Heart left ventricle (tissue), 16 donors: ENCODE results near the gene CAPN9. TPM values are rescaled to one million over a fixed set of nuclear protein-coding genes. Genes with fewer than 3 reads are reported as not detected.

Source experiments
- ATAC-seq, 4 donors: fragments of 200-7000 bp; cut with Tn5 transposase; one replicate each; pipeline ENCODE4 v1.9.1; 2020 to 2022; ENCODE audit warnings: moderate library complexity in 4 of 4, mild to moderate bottlenecking in 3 of 4, moderate number of reproducible peaks in 1 of 4
- DNase-seq, 5 donors: peaks; one replicate each; pipeline ENCODE4 v3.0.0-alpha.2; 2020
- H3K27ac ChIP-seq, 12 donors: fragments of 200-600 bp; sonication (generic) in 4 of 12; one replicate each; pipeline versions ENCODE4 v1.5.0 to v1.8.0; 2016 to 2022; ENCODE audit warnings: mild to moderate bottlenecking in 2 of 12
- H3K27me3 ChIP-seq, 9 donors: fragments of 200-600 bp; sonication (generic) in 2 of 9; one replicate each; pipeline versions ENCODE4 v1.5.1 to v1.8.0; 2016 to 2022; ENCODE audit warnings: mild to moderate bottlenecking in 3 of 9
- H3K36me3 ChIP-seq, 9 donors: fragments of 200-600 bp; sonication (generic) in 2 of 9; one replicate each; pipeline versions ENCODE4 v1.5.0 to v1.8.0; 2018 to 2022; ENCODE audit warnings: mild to moderate bottlenecking in 2 of 9
- H3K4me1 ChIP-seq, 12 donors: fragments of 200-600 bp; sonication (generic) in 4 of 12; one replicate each; pipeline versions ENCODE4 v1.5.0 to v1.8.0; 2016 to 2022; ENCODE audit warnings: mild to moderate bottlenecking in 3 of 12
- H3K4me3 ChIP-seq, 12 donors: fragments of 200-600 bp; sonication (generic) in 4 of 12; one replicate each; pipeline versions ENCODE4 v1.5.0 to v1.8.0; 2017 to 2022; ENCODE audit warnings: mild to moderate bottlenecking in 9 of 12, moderate library complexity in 4 of 12
- H3K9me3 ChIP-seq, 12 donors: fragments of 200-600 bp; sonication (generic) in 4 of 12; one replicate each; pipeline versions ENCODE4 v1.5.0 to v1.8.0; 2016 to 2022; ENCODE audit warnings: mild to moderate bottlenecking in 1 of 12
- CTCF ChIP-seq, 12 donors: fragments of 200-600 bp; sonication (generic) in 4 of 12; IDR thresholded peaks; one replicate each; pipeline versions ENCODE4 v1.5.0 to v1.8.0; 2018 to 2022; ENCODE audit warnings: antibody characterized with exemption in 12 of 12, mild to moderate bottlenecking in 5 of 12
- POLR2A ChIP-seq, 2 donors: fragments of 450-650 bp; IDR thresholded peaks; one replicate each; pipeline ENCODE4 v1.6.1; 2017; ENCODE audit warnings: antibody characterized with exemption in 2 of 2, mild to moderate bottlenecking in 2 of 2, moderate library complexity in 2 of 2
- WGBS, 4 donors: extraction: QIAGEN DNeasy Blood & Tissue Kit in 2 of 4; methylation state at CpG; one replicate each; pipeline versions ENCODE4 v1.1.5 to v1.1.7; 2013 to 2018; 5-methylcytosine and 5-hydroxymethylcytosine counted together
- intact Hi-C, 10 donors: fragments of 100-400 bp; cut with DNase I; formaldehyde crosslinking; loops; one replicate each; pipeline versions ENCODE4 v1.11.1 to v1.14.2; 2022
- polyA plus RNA-seq, 2 donors: library from polyadenylated mRNA; stranded (reverse); fragments of 200-250 nt; gene quantifications; one replicate each; pipeline ENCODE4 v1.2.3, GENCODE V29; 2013
- total RNA-seq, 9 donors: library from RNA; depleted of rRNA in 2 of 9; stranded (reverse); fragments of >200 nt in 2 of 9; fragmentation: NEBNext Ultra II Directional in 3 of 9; extraction: Animal tissue kit (Norgen Biotek cat#: 25700) in 3 of 9; gene quantifications; one replicate each; pipeline versions ENCODE4 v1.1.0 to v1.2.4, GENCODE V29; 2016 to 2023
- donor health status: ischemic (EF 13 %, LVEDD 7.1; RV severe dilation, severe dysfunction).
- donor health status: healthy with polysubstance abuse.
- donor health status: DM: no; HTN: yes; CAD: no.
- donor health status: DM: no; HTN: no; CAD: no.
- donor health status: ischemic (EF 25% LVEDD 6.9; RV normal size, moderate dysfunction).
- donor health status: ischemic (EF 25% LVEDD 5.7; RV mildly dilated, moderate dysfunction).
- donor health status: healthy.
- donor health status: DM: yes; HTN: yes; CAD: no.
- donor health status: ischemic (EF 35%, LVEDD 5.7; RV mildly dilated, moderate dysfunction).
- donor health status: nonischemic (EF 11% LVEDD 7.7; RV severe dilation, severe dysfunction).
- donor health status: DM: yes; HTN: yes; CAD: no.
- donor health status: PGD.
- donor health status: ischemic (EF 29% LVEDD 5.4; RV normal size, mild dysfunction).
- donor health status: nonischemic (EF 23%, LVEDD 6.1; RV moderate dilation, normal function).

CAPN9 gene
- total and polyA plus RNA-seq, 11 donors: 0.04 to 0.31 (median 0.17) TPM; not detected in 7

GRCh38 chr1:230706887-230707731 is 40.1 kb upstream of the CAPN9 start:
- peaks cover 0 to 29% (median 3%) of the 10 kb centered on the region in 12 donors for H3K4me1 ChIP-seq
- ATAC-seq (no peak), DNase-seq (no peak)
- 84 to 90% (median 86%) methylated on average over 13 to 20 of the region's 20 CpGs for WGBS, 4 donors
- H3K27ac ChIP-seq: no peak overlapping the region
- intact Hi-C loops: no loop called here
- TF ChIP-seq CTCF (IDR thresholded peaks at IDR 0.05): no peak
- TF ChIP-seq POLR2A (IDR thresholded peaks at IDR 0.05): no peak
- no peaks in the 10 kb centered on the region for H3K9me3 ChIP-seq
- peak overlapping the region in 2 of 12 donors; percentile 31 to 58 for H3K4me3 ChIP-seq
- peaks cover 0 to 59% (median 25%) of the 10 kb centered on the region in 9 donors for H3K36me3 ChIP-seq
- no peaks in the 10 kb centered on the region for H3K27me3 ChIP-seq

- H3K4me3 ChIP-seq: peak overlapping the region in 6 of 12 donors; percentile 14 to 67 (median 44)
- peaks cover 0 to 50% (median 20%) of the 10 kb centered on the region in 9 donors for H3K36me3 ChIP-seq
- H3K4me1 ChIP-seq: peaks cover 0 to 35% (median 6%) of the 10 kb centered on the region in 12 donors
- H3K27ac ChIP-seq: no peak overlapping the region
- ATAC-seq: no peak
- no peaks in the 10 kb centered on the region for H3K27me3 ChIP-seq
- H3K9me3 ChIP-seq: no peaks in the 10 kb centered on the region
- 62 to 69% (median 65%) methylated on average over 20 to 22 of the region's 22 CpGs for WGBS, 4 donors
- intact Hi-C loops: no loop called here
- DNase-seq: no peak
- no peak for TF ChIP-seq CTCF (IDR thresholded peaks at IDR 0.05)
- TF ChIP-seq POLR2A (IDR thresholded peaks at IDR 0.05): no peak
These were observed 39.2 kb upstream of the CAPN9 start for GRCh38 chr1:230707732-230708630.

GRCh38 chr1:230708631-230709580 is 38.3 kb upstream of the CAPN9 start:
- peaks cover 0 to 44% (median 10%) of the 10 kb centered on the region in 12 donors for H3K4me1 ChIP-seq
- intact Hi-C loops: no loop called here

More at GRCh38 chr1:230708631-230709580, 38.3 kb upstream of the CAPN9 start:
- Histone ChIP-seq H3K36me3 (peaks cover 0 to 47% (median 13%) of the 10 kb centered on the region in 9 donors), H3K27ac (peak overlapping the region in 2 of 12 donors; percentile 10 to 59), H3K27me3 (no peaks in the 10 kb centered on the region), H3K4me3 (peak overlapping the region in 9 of 12 donors; percentile 3 to 67 (median 31)), H3K9me3 (no peaks in the 10 kb centered on the region)
- ATAC-seq (peak in 3 of 4 donors; percentile 21 to 49 (median 36)), DNase-seq (peak in 2 of 5 donors; percentile 51 to 63)
- TF ChIP-seq CTCF (IDR thresholded peaks at IDR 0.05): no peak
- no peak for TF ChIP-seq POLR2A (IDR thresholded peaks at IDR 0.05)
- 63 to 74% (median 74%) methylated on average over 16 of the region's 16 CpGs for WGBS, 4 donors
